ENCODE measurements around the gene RUBCN. TPM values are rescaled to one million over a fixed set of nuclear protein-coding genes. Genes with fewer than 3 reads are reported as not detected.

Gene RUBCN
- total RNA-seq, 1 experiment from 2014 or later = 17.4 TPM

Other genes starting within 250 kb of the RUBCN start
- 6.9 and 14.9 TPM in 2 replicates for gene BDH1, start 180.9 kb downstream of the RUBCN start, total RNA-seq (2014; rRNA removed; shearing (Covaris generic))
- gene FYTTD1, start 13.0 kb upstream of the RUBCN start, total RNA-seq (2014; rRNA removed; shearing (Covaris generic)) = 55.8 and 63.3 TPM in 2 replicates
- gene LRCH3, start 54.4 kb upstream of the RUBCN start, total RNA-seq (2014; rRNA removed; shearing (Covaris generic)) = 17.1 and 23.5 TPM in 2 replicates
- 1,068 and 1,272 TPM in 2 replicates for gene RPL35A, start 213.3 kb upstream of the RUBCN start, total RNA-seq (2014; rRNA removed; shearing (Covaris generic))
- gene LMLN, start 223.3 kb upstream of the RUBCN start, total RNA-seq (2014; rRNA removed; shearing (Covaris generic)) = 4.4 and 7.7 TPM in 2 replicates

All from Daoy (cell line).